OCI-LY1 (cell line): ENCODE measurements around the gene MORN3.

Source experiments
- CTCF ChIP-seq: fragments of 200-600 bp; sonication (generic), shearing (Covaris generic); IDR thresholded peaks from 2 replicates; pipeline ENCODE4 v1.5.1; 2017; ENCODE audit warnings: mild to moderate bottlenecking, antibody characterized with exemption, low read length, moderate library complexity, mixed read lengths
- EZH2 ChIP-seq: fragments of 200-600 bp; sonication (generic), shearing (Covaris generic); IDR thresholded peaks from 2 replicates; pipeline ENCODE4 v1.8.0; 2017; ENCODE audit warnings: borderline replicate concordance, mixed run types, mild to moderate bottlenecking, antibody characterized with exemption, low read length, moderate library complexity, mixed read lengths

GRCh38 chr12:121657305-121658008 is 12.0 kb downstream of the MORN3 start:
- TF ChIP-seq CTCF (no peak), EZH2 (no peak)
